OCI-LY1 (cell line): ENCODE results near the gene RASD1.

Experiments used
- H2AFZ ChIP-seq: fragments of 200-600 bp; sonication (generic), shearing (Covaris generic); 2 replicates; pipeline ENCODE4 v1.6.0; 2014; ENCODE audit warnings: antibody characterized with exemption, mild to moderate bottlenecking, low read length
- H3F3A ChIP-seq: fragments of 200-600 bp; sonication (generic), shearing (Covaris generic); 2 replicates; pipeline ENCODE4 v1.6.0; 2014; ENCODE audit warnings: mild to moderate bottlenecking, antibody characterized with exemption, low read length, moderate library complexity; ENCODE audit not compliant: insufficient read depth
- H3K27ac ChIP-seq: fragments of 200-600 bp; sonication (generic); 2 replicates; pipeline ENCODE4 v1.5.1; 2014; ENCODE audit warnings: low read length, mixed run types, mild to moderate bottlenecking, low read depth; ENCODE audit not compliant: poor library complexity, severe bottlenecking
- H3K27me3 ChIP-seq: fragments of 200-600 bp; sonication (generic); 2 replicates; pipeline ENCODE4 v1.6.0; 2014; ENCODE audit warnings: antibody characterized with exemption, mild to moderate bottlenecking, low read length, moderate library complexity; ENCODE audit not compliant: insufficient read depth
- H3K36me3 ChIP-seq: fragments of 200-600 bp; sonication (generic); 2 replicates; pipeline ENCODE4 v1.6.1; 2014; ENCODE audit warnings: mild to moderate bottlenecking, antibody characterized with exemption, low read length, moderate library complexity, mixed read lengths; ENCODE audit not compliant: insufficient read depth
- H3K4me1 ChIP-seq: fragments of 200-600 bp; sonication (generic); 2 replicates; pipeline ENCODE4 v1.5.1; 2014; ENCODE audit warnings: mild to moderate bottlenecking, low read length, moderate library complexity; ENCODE audit not compliant: insufficient read depth, severe bottlenecking
- H3K4me2 ChIP-seq: fragments of 200-600 bp; sonication (generic), shearing (Covaris generic); 2 replicates; pipeline ENCODE4 v1.6.1; 2014; ENCODE audit warnings: low read length
- H3K4me3 ChIP-seq: fragments of 200-600 bp; sonication (generic); 2 replicates; pipeline ENCODE4 v1.5.1; 2014; ENCODE audit warnings: low read length, low read depth, mild to moderate bottlenecking, mixed read lengths; ENCODE audit not compliant: poor library complexity, severe bottlenecking
- H3K79me2 ChIP-seq: fragments of 200-600 bp; shearing (Covaris generic); 2 replicates; pipeline ENCODE4 v1.6.1; 2016; ENCODE audit warnings: mixed run types, low read length, mixed read lengths; ENCODE audit not compliant: insufficient read depth
- H3K9ac ChIP-seq: fragments of 200-600 bp; sonication (generic), shearing (Covaris generic); 2 replicates; pipeline ENCODE4 v1.6.1; 2014; ENCODE audit warnings: mild to moderate bottlenecking, low read length, mixed read lengths
- H3K9me2 ChIP-seq: fragments of 200-600 bp; sonication (generic), shearing (Covaris generic); 2 replicates; pipeline ENCODE4 v1.6.1; 2014; ENCODE audit warnings: low read depth, mild to moderate bottlenecking, low read length, mixed read lengths
- H3K9me3 ChIP-seq: fragments of 200-600 bp; shearing (Covaris generic); 2 replicates; pipeline ENCODE4 v1.6.1; 2014; ENCODE audit warnings: low read length, mixed read lengths
- H4K20me1 ChIP-seq: fragments of 200-600 bp; sonication (generic), shearing (Covaris generic); 2 replicates; pipeline ENCODE4 v1.6.0; 2016; ENCODE audit warnings: mild to moderate bottlenecking, low read length; ENCODE audit not compliant: insufficient read depth
- EZH2 ChIP-seq: fragments of 200-600 bp; sonication (generic), shearing (Covaris generic); IDR thresholded peaks from 2 replicates; pipeline ENCODE4 v1.8.0; 2017; ENCODE audit warnings: borderline replicate concordance, mixed run types, mild to moderate bottlenecking, antibody characterized with exemption, low read length, moderate library complexity, mixed read lengths
- TF ChIP-seq, protein P1 (sequence below): fragments of 200-600 bp; sonication (generic), shearing (Covaris generic); IDR thresholded peaks from 2 replicates; pipeline ENCODE4 v1.5.1; 2017; ENCODE audit warnings: mild to moderate bottlenecking, antibody characterized with exemption, low read length, moderate library complexity, mixed read lengths

Gene RASD1

GRCh38 chr17:17526369-17526768, 30.2 kb upstream of the RASD1 start:
- H3K4me1 ChIP-seq, result no peaks in the 10 kb centered on the region
- no peaks in the 10 kb centered on the region for H4K20me1 ChIP-seq
- no peak overlapping the region for H3K27ac ChIP-seq
- no peak overlapping the region for H3K4me2 ChIP-seq
- no peaks in the 10 kb centered on the region for H3K36me3 ChIP-seq
- TF ChIP-seq, protein P1, sequence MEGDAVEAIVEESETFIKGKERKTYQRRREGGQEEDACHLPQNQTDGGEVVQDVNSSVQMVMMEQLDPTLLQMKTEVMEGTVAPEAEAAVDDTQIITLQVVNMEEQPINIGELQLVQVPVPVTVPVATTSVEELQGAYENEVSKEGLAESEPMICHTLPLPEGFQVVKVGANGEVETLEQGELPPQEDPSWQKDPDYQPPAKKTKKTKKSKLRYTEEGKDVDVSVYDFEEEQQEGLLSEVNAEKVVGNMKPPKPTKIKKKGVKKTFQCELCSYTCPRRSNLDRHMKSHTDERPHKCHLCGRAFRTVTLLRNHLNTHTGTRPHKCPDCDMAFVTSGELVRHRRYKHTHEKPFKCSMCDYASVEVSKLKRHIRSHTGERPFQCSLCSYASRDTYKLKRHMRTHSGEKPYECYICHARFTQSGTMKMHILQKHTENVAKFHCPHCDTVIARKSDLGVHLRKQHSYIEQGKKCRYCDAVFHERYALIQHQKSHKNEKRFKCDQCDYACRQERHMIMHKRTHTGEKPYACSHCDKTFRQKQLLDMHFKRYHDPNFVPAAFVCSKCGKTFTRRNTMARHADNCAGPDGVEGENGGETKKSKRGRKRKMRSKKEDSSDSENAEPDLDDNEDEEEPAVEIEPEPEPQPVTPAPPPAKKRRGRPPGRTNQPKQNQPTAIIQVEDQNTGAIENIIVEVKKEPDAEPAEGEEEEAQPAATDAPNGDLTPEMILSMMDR, result no peak
- TF ChIP-seq EZH2, result no peak
- H3K4me3 ChIP-seq, result no peak overlapping the region
- H3K9me2 ChIP-seq, result no peaks in the 10 kb centered on the region
- no peak overlapping the region for H3K9ac ChIP-seq
- no peaks in the 10 kb centered on the region for H3K79me2 ChIP-seq
- peaks cover 9% of the 10 kb centered on the region for H3K27me3 ChIP-seq
- no peaks in the 10 kb centered on the region for H3F3A ChIP-seq
- no peak overlapping the region for H2AFZ ChIP-seq
- H3K9me3 ChIP-seq, result no peaks in the 10 kb centered on the region

DNA sequence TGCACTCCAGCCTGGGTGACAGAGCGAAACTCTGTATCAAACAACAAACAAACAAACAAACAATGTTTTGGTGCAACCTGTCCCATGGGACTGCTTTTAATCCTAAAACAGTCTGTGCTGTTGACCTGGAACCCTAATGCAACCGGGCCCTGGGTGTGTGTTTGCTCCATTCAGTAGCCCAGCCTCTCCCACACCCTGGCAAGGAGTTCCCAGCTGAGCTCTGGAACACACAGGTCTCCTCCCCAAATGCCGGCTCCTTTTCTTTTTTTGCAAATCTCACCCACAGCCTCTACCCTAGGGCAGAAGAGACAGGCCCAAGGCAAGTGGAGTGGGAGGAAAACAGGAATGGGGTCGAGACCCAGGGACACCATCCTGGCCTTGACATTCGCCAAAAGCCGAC, 29.8 kb upstream of the RASD1 start:
- Histone ChIP-seq H3K9me3 (no peaks in the 10 kb centered on the region), H3K9ac (no peak overlapping the region), H3F3A (no peaks in the 10 kb centered on the region), H3K27ac (no peak overlapping the region), H3K9me2 (no peaks in the 10 kb centered on the region), H3K27me3 (peaks cover 9% of the 10 kb centered on the region), H3K4me2 (no peak overlapping the region), H4K20me1 (no peaks in the 10 kb centered on the region), H3K4me3 (no peak overlapping the region), H3K36me3 (no peaks in the 10 kb centered on the region), H3K4me1 (no peaks in the 10 kb centered on the region), H2AFZ (no peak overlapping the region), H3K79me2 (no peaks in the 10 kb centered on the region)
- TF ChIP-seq, protein P1, result no peak

- no peak overlapping the region for H3K4me3 ChIP-seq
- H3K36me3 ChIP-seq, result no peaks in the 10 kb centered on the region
- H3K79me2 ChIP-seq, result no peaks in the 10 kb centered on the region
- TF ChIP-seq, protein P1, result no peak
- no peak for TF ChIP-seq EZH2
- H3K9me3 ChIP-seq, result no peaks in the 10 kb centered on the region
- no peak overlapping the region for H3K4me2 ChIP-seq
- H3K27me3 ChIP-seq, result peaks cover 9% of the 10 kb centered on the region
- H3F3A ChIP-seq, result no peaks in the 10 kb centered on the region
- no peaks in the 10 kb centered on the region for H3K4me1 ChIP-seq
- H3K27ac ChIP-seq, result no peak overlapping the region
- H4K20me1 ChIP-seq, result no peaks in the 10 kb centered on the region
- no peaks in the 10 kb centered on the region for H3K9me2 ChIP-seq
- no peak overlapping the region for H2AFZ ChIP-seq
- no peak overlapping the region for H3K9ac ChIP-seq
Observed at GRCh38 chr17:17525311-17525710, 29.1 kb upstream of the RASD1 start.
